Keratinocyte (primary cell): ENCODE measurements around the gene FRY. TPM values are rescaled to one million over a fixed set of nuclear protein-coding genes. Genes with fewer than 3 reads are reported as not detected.

Experiments used
- DNase-seq: peaks from one replicate; pipeline ENCODE4 v3.0.0-alpha.2; 2011; ENCODE audit warnings: low read depth, missing footprints, low spot score
- FAIRE-seq: peaks from 2 replicates; lab custom pipeline; 2011; peaks lifted over from hg19 to GRCh38; lab: Jason Lieb, UNC
- H2AFZ ChIP-seq: 2 replicates; pipeline ENCODE4 v1.6.0; 2012; ENCODE audit warnings: low read length, control low read depth, inconsistent platforms; ENCODE audit not compliant: control insufficient read depth
- H3K27ac ChIP-seq: 2 replicates; pipeline ENCODE4 v1.5.1; 2011; ENCODE audit warnings: low read length; ENCODE audit not compliant: control insufficient read depth, insufficient read depth
- H3K27me3 ChIP-seq: 3 replicates; pipeline ENCODE4 v1.6.0; 2011; ENCODE audit warnings: low read length; ENCODE audit not compliant: control insufficient read depth, insufficient read depth; ENCODE audit errors: extremely low read depth
- H3K36me3 ChIP-seq, 2 experiments: 2 replicates in 1 of 2; 3 replicates in 1 of 2; pipeline ENCODE4 v1.5.1; 2011; ENCODE audit warnings: low read length in 2 of 2, mild to moderate bottlenecking in 1 of 2; ENCODE audit not compliant: control insufficient read depth in 2 of 2, insufficient read depth in 2 of 2; ENCODE audit errors: extremely low read depth in 1 of 2
- H3K4me1 ChIP-seq: 3 replicates; pipeline ENCODE4 v1.5.1; 2011; ENCODE audit warnings: low read length; ENCODE audit not compliant: control insufficient read depth, insufficient read depth; ENCODE audit errors: extremely low read depth
- H3K4me2 ChIP-seq: 3 replicates; pipeline ENCODE4 v1.6.0; 2011; ENCODE audit warnings: low read depth, low read length; ENCODE audit not compliant: control insufficient read depth, insufficient read depth; ENCODE audit errors: extremely low read depth
- H3K4me3 ChIP-seq, 3 experiments: fragments of 200-600 bp in 1 of 3; sonication (generic) in 1 of 3; 2 replicates in 2 of 3; 3 replicates in 1 of 3; pipeline ENCODE4 v1.5.1; 2011 to 2016; ENCODE audit warnings: low read length in 3 of 3, mild to moderate bottlenecking in 3 of 3, control low read depth in 2 of 3, inconsistent platforms in 1 of 3, low read depth in 1 of 3, mixed read lengths in 1 of 3, mixed run types in 1 of 3, moderate library complexity in 1 of 3; ENCODE audit not compliant: control insufficient read depth in 2 of 3, insufficient read depth in 2 of 3; ENCODE audit errors: extremely low read depth in 1 of 3
- H3K79me2 ChIP-seq: 2 replicates; pipeline ENCODE4 v1.6.0; 2012; ENCODE audit warnings: low read length; ENCODE audit not compliant: control insufficient read depth, insufficient read depth
- H3K9ac ChIP-seq: 3 replicates; pipeline ENCODE4 v1.6.0; 2011; ENCODE audit warnings: low read length; ENCODE audit not compliant: control insufficient read depth, insufficient read depth; ENCODE audit errors: extremely low read depth
- H3K9me1 ChIP-seq: 3 replicates; pipeline ENCODE4 v1.6.0; 2011; ENCODE audit warnings: low read length; ENCODE audit not compliant: control insufficient read depth, insufficient read depth; ENCODE audit errors: extremely low read depth
- H3K9me3 ChIP-seq: 2 replicates; pipeline ENCODE4 v1.5.1; 2012; ENCODE audit warnings: low read depth, low read length; ENCODE audit not compliant: control insufficient read depth
- H4K20me1 ChIP-seq: 3 replicates; pipeline ENCODE4 v1.6.0; 2011; ENCODE audit warnings: low read length; ENCODE audit not compliant: control insufficient read depth, insufficient read depth; ENCODE audit errors: extremely low read depth
- CTCF ChIP-seq, 3 experiments: IDR thresholded peaks in 1 of 3; conservative IDR thresholded peaks in 1 of 3; optimal IDR thresholded peaks in 1 of 3; 2 replicates in 2 of 3; 3 replicates in 1 of 3; pipeline versions ENCODE3 to v1.5.1; 2011; ENCODE audit warnings: low read length in 3 of 3, mild to moderate bottlenecking in 3 of 3, moderate library complexity in 2 of 3, control low read depth in 1 of 3, inconsistent platforms in 1 of 3; ENCODE audit not compliant: insufficient read depth in 2 of 3; ENCODE audit errors: extremely low read depth in 1 of 3
- EZH2 ChIP-seq: IDR thresholded peaks from one replicate; pipeline ENCODE4 v1.6.1; 2012; ENCODE audit warnings: inconsistent platforms, mild to moderate bottlenecking, low read length, moderate library complexity
- dilution Hi-C: fragments of 300-500 bp; cut with MboI; formaldehyde crosslinking; loops from one replicate; pipeline ENCODE4 v1.7.0; 2020; ENCODE audit warnings: low sequenced_read_pairs; ENCODE audit not compliant: extremely low pct_ligation_motif_present
- polyA plus RNA-seq, 5 experiments: library from polyadenylated mRNA; depleted of rRNA in 3 of 5; stranded (reverse) in 3 of 5; stranded (forward) in 1 of 5; unstranded in 1 of 5; fragments of >200 nt; gene quantifications; 1 replicate in 1 of 5; 2 replicates in 3 of 5; 3 replicates in 1 of 5; pipeline versions ENCODE4 v1.2.1 to v1.2.3, GENCODE V29; 2011 to 2012; ENCODE audit warnings: missing spikeins in 2 of 5, low read depth in 1 of 5, low replicate concordance in 1 of 5

The FRY gene
- polyA plus RNA-seq, 1 donor (not counting 4 experiments of a cell fraction or from before 2014, with no cell fraction given) = 0.80 TPM

GRCh38 chr13:32151240-32151639, 119.7 kb downstream of the FRY start:
- Histone ChIP-seq H3K36me3 (no peaks in the 10 kb centered on the region), H3K4me2 (no peak overlapping the region), H3K4me1 (no peaks in the 10 kb centered on the region), H2AFZ (no peak overlapping the region), H4K20me1 (no peaks in the 10 kb centered on the region), H3K9ac (no peak overlapping the region), H3K27me3 (no peaks in the 10 kb centered on the region), H3K27ac (no peak overlapping the region), H3K9me3 (no peaks in the 10 kb centered on the region), H3K79me2 (no peaks in the 10 kb centered on the region), H3K4me3 (no peak overlapping the region), H3K9me1 (no peaks in the 10 kb centered on the region)
- TF ChIP-seq CTCF (optimal IDR thresholded peaks at IDR 0.05 in 1 of 3, IDR thresholded peaks at IDR 0.05 in 1 of 3, conservative IDR thresholded peaks at IDR 0.05 in 1 of 3; ENCODE audit: extremely low read depth in 1 of 3, insufficient read depth in 2 of 3, low read length in 3 of 3) (no peak), EZH2 (no peak)
- DNase-seq (no peak), FAIRE-seq (no peak)
- dilution Hi-C loops = no loop called here

DNA sequence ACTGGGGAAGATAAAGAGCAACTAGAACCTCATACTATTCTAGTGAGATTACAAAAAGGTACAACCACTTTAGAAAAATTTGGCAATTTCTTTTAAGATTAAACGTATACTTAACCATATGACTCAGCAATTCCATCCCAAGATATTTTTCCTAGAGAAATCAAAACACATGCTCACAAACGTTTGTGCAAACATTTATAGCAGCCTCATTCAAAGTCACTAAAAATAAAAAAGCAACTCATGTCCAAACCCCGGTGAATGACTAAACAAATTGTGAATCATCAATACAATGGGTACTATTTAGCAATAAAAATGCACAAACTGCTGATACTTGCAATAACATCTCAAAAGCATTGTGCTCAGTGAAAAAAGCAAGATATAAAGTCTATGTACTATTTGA, 121.5 kb downstream of the FRY start:
- dilution Hi-C loops = no loop called here
- no peak overlapping the region for H3K4me3 ChIP-seq
- no peaks in the 10 kb centered on the region for H3K27me3 ChIP-seq
- no peaks in the 10 kb centered on the region for H3K4me1 ChIP-seq
- no peaks in the 10 kb centered on the region for H3K79me2 ChIP-seq
- H2AFZ ChIP-seq = no peak overlapping the region
- H3K36me3 ChIP-seq = no peaks in the 10 kb centered on the region
- no peak overlapping the region for H3K4me2 ChIP-seq
- no peak overlapping the region for H3K9ac ChIP-seq
- H4K20me1 ChIP-seq = no peaks in the 10 kb centered on the region
- H3K9me1 ChIP-seq = no peaks in the 10 kb centered on the region
- H3K9me3 ChIP-seq = no peaks in the 10 kb centered on the region
- H3K27ac ChIP-seq = no peak overlapping the region
- no peak for DNase-seq
- FAIRE-seq = no peak
- TF ChIP-seq CTCF (optimal IDR thresholded peaks at IDR 0.05 in 1 of 3, IDR thresholded peaks at IDR 0.05 in 1 of 3, conservative IDR thresholded peaks at IDR 0.05 in 1 of 3; ENCODE audit: extremely low read depth in 1 of 3, insufficient read depth in 2 of 3, low read length in 3 of 3) (no peak), EZH2 (no peak)
